Vagina (tissue), 2 donors: Measurements from ENCODE around the gene STIMATE.

Source experiments
- POLR2AphosphoS5 ChIP-seq, 2 donors: sonication (generic); formaldehyde crosslinking; IDR thresholded peaks; one replicate each; pipeline ENCODE4 v1.9.0; 2017; ENCODE audit warnings: antibody characterized with exemption in 2 of 2, mild to moderate bottlenecking in 2 of 2, low read depth in 1 of 2; ENCODE audit not compliant: insufficient read depth in 1 of 2
- TF ChIP-seq, protein P1 (sequence below), 3 experiments: fragments of 450-650 bp in 2 of 3; fragments of 200-600 bp in 1 of 3; sonication (generic) in 1 of 3; IDR thresholded peaks; one replicate each; pipeline ENCODE4 v1.5.1; 2017 to 2019; ENCODE audit warnings: antibody characterized with exemption in 3 of 3, mild to moderate bottlenecking in 2 of 3, moderate library complexity in 2 of 3

DNA sequence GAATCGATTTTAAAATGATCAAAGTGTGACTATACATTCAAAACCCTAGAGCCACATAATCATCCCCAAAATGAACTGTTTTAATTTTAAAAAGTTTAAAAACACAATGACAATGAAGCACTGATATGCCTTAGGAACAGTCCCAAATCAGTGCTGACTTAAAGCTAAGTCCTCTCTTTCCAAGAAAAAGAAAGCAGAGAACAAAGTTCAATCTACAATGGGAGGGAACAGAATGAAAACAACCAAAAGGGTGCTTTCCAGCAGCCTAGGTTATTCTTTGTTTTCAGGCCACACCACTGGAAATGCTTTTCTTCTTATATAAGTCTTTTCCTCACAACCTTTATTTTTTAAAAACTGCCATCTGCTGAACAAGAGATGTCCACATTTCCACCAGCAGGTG, 7.2 kb upstream of the STIMATE start:
- TF ChIP-seq, protein P1, sequence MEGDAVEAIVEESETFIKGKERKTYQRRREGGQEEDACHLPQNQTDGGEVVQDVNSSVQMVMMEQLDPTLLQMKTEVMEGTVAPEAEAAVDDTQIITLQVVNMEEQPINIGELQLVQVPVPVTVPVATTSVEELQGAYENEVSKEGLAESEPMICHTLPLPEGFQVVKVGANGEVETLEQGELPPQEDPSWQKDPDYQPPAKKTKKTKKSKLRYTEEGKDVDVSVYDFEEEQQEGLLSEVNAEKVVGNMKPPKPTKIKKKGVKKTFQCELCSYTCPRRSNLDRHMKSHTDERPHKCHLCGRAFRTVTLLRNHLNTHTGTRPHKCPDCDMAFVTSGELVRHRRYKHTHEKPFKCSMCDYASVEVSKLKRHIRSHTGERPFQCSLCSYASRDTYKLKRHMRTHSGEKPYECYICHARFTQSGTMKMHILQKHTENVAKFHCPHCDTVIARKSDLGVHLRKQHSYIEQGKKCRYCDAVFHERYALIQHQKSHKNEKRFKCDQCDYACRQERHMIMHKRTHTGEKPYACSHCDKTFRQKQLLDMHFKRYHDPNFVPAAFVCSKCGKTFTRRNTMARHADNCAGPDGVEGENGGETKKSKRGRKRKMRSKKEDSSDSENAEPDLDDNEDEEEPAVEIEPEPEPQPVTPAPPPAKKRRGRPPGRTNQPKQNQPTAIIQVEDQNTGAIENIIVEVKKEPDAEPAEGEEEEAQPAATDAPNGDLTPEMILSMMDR (IDR thresholded peaks at IDR 0.05) = no peak
- TF ChIP-seq POLR2AphosphoS5 (IDR thresholded peaks at IDR 0.05; ENCODE audit: insufficient read depth in 1 of 2, low read depth in 1 of 2) = no peak
